NCI-H2171 treated with DMSO at 0.1 percent for 48 hours (cell line): ENCODE measurements around the gene INCENP.

ENCODE experiments used
- DNase-seq: peaks from one replicate; lab custom pipeline; 2025; lab: John Stamatoyannopoulos, UW

Gene INCENP

DNA sequence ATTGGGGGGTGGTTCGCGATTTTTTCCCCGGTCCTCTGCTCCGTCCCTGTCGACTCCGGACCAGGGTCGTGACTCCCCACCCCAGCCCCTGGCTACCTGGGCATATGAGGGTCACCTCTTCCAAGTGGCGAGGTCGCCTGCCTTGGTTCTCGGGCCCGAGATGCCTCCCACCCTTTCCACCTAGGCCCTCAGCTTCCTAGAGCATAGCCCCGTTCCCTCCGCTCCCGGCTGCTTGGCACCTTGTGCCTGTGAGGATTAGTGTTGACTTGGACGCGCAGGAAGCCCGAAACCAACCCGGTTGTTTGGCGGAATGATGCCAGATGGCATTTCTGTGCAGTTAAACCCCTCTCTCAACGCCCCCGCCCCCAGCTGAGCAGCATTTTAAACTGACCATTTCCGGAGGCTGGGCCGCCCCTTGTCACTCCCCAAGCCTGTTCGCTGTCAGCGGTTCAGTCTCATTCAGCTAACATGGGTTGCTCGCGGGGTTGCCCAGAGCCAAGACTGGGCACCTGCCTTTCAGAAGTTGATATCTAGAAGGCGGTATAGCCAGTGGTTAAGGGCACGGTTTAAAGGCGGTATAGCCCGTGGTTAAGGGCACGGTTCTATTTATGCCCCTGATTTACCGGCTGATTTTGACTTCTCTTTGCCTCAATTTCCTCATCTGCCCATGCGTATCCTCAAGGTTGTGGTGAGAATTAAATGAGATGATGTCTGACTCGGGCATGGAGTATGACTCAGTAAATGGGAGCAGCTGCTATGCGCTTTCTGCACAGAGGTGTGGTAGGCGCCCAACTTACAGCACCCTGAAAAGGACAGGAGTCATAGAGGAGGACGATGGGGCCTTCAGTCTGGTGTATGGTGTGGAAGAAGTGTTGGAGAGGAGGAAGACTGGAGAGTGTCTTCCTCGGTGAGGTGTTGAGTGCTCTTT is 639 bp downstream of the INCENP start:
- DNase-seq, result no peak

GRCh38 chr11:62125316-62125715 is 1.5 kb downstream of the INCENP start:
- DNase-seq, result no peak

- DNase-seq, result no peak
Measured at GRCh38 chr11:62125881-62126280, 2.1 kb downstream of the INCENP start.

DNA sequence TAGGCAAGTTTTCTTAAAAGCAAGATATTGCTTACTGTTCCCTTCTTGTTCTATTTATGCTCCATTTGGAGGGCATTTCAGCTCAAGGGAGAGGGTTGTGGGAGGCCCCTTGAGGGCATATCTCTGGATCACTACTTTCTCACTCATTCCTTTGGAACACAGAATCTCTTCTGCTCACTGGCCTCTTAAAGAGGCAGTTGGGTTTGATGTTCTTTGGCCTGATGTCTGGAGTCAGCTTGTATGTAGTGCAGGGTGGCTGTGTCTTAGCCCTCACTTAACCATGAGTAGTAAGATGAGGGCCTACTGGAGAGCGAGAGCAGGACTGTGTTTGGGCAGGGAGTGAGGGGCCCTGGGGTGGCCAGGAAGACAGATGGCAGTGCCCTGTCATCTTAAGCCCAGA is 3.6 kb downstream of the INCENP start:
- DNase-seq, result no peak

- no peak for DNase-seq
Measured at GRCh38 chr11:62127941-62128770, 4.3 kb downstream of the INCENP start.

GRCh38 chr11:62128835-62129234 is 5.0 kb downstream of the INCENP start:
- no peak for DNase-seq

GRCh38 chr11:62129590-62130282 is 5.9 kb downstream of the INCENP start:
- DNase-seq, result no peak

DNA sequence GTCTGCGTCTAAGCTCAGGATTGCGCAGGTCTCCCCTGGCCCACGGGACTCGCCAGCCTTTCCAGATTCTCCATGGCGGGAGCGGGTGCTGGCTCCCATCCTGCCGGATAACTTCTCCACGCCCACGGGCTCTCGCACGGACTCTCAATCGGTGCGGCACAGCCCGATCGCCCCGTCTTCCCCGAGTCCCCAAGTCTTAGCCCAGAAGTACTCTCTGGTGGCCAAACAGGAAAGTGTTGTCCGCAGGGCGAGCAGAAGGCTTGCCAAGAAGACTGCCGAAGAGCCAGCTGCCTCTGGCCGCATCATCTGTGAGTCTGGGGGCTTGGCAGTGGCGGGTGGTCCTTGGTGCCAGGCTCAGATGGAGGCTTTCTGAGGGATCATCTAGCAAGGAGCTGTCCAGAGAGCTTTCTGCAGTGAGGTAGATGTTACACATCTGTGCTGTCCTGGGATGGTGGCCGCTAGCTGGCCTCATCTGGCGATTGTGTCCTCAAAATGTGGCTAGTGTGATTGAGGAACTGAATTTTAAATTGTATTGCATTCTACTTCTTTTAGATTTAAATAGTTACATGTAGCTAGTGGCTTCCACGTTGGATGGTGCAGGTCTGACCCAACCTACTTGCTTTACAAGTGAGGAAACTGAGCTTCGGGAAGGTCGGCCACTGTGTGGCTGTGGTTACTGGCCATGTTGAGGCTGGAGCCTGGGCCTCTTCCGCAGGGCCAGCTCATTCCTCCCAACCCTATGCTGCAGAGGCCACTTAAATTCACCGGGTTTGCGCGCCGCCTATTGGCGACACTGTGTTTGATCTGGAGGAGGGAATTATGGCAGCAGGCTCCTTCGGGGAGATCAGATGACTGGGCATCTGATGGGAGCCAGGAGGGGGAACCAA is 6.7 kb downstream of the INCENP start:
- DNase-seq, result no peak

GRCh38 chr11:62131170-62131464 is 7.3 kb downstream of the INCENP start:
- no peak for DNase-seq

- DNase-seq, result no peak
Measured at GRCh38 chr11:62132191-62132590, 8.4 kb downstream of the INCENP start.

DNA sequence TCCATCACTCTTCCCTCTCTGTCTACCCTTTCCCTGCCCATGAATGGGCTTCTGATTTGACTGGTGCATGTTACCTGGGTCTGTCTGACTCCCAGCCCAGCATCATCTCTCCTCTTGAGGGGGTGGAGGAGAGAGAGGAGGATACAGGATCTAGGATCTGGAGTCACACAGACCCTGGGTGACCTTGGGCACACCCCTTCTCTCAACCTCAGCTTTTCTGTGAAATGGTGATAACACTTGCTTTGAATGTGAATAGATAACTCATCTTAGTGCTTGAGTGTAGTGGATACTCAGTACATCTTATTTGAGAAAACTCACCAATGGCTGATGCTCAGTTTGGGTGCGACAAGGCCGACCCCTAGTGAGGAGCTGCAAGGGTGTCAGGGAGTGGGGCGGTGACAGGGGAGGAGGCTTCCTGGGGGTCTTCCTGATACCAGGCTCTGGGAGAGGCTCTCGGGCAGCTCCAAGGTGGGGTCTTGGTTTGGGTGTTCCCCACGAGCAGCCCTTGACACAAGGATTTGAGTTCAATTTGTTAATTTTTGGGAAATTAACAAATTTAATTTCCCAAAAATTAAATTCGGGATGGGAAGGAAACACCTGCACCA is 9.0 kb downstream of the INCENP start:
- no peak for DNase-seq

- no peak for DNase-seq
Measured at GRCh38 chr11:62133328-62134065, 9.7 kb downstream of the INCENP start.

DNA sequence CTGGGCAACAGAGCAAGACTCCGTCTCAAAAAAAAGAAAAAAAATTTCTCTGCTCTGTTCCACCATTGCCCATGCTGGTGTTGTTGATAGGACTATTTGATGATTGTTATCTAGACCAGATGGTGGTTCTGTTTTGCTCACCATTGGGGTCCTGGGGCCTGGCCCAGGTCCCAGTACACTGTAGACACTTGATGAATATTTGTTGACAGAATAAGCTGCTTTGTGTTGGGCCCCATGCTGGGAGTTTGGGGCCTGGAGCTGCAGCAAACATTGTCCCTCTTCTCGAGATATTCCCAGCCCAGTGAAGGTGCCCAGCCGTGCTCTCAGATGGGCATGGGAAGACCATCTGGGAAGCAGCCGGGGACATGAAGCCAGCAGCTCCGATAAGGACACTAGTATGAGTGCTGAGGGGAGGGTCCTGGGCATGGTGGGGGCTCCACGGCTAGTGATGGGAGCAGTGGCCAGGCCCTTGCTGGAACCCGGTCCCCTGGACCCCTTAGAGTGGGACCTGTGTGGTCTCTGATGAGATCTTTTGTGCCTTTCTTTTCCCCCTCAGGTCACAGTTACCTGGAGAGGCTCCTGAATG is 13.6 kb downstream of the INCENP start:
- peak; percentile 55 for DNase-seq

- DNase-seq, result no peak
Measured at GRCh38 chr11:62137881-62138629, 14.2 kb downstream of the INCENP start.

DNA sequence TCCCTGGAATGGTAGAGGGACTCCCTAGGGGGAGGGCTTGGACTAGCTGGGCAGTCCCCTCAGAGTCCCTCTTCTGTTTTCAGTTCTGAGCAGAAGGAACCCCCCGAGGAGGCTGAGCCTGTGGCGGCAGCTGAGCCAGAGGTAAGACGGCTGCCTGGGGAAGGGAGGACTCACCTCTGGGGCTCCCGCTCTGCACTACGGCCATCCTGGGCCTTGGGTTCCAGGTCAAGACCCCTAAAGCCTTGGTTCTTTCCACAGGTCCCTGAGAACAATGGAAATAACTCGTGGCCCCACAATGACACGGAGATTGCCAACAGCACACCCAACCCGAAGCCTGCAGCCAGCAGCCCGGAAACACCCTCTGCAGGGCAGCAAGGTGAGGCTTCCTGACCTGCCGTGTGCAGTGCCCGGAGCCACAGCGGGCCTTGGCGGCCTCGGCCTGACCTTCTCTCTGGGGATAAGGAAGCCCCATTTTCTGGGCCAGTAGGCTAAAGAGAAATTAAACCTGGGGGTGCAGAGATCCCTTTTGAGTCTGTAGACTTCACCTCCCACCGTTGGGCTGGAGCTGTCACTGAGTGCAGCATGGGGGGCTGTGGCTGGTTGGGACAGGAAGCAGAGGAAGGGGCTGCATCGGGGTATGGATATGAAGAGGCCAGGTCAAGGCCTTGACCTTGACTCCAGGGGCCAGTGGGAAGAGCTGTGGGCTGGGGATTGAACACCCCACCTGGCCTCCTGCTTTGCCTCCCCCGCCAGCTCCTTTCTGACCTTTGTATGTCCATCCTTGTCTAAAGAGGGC is 15.0 kb downstream of the INCENP start:
- no peak for DNase-seq

- no peak for DNase-seq
Measured at GRCh38 chr11:62139526-62140303, 15.9 kb downstream of the INCENP start.

GRCh38 chr11:62140304-62141110 is 16.7 kb downstream of the INCENP start:
- DNase-seq, result no peak
